ENCODE results near the gene DVL3. TPM values are rescaled to one million over a fixed set of nuclear protein-coding genes. Genes with fewer than 3 reads are reported as not detected.

The DVL3 gene
- total and polyA plus RNA-seq, 7 experiments from 2014 or later: 3.1 to 45.3 (median 36.2) TPM

DNA sequence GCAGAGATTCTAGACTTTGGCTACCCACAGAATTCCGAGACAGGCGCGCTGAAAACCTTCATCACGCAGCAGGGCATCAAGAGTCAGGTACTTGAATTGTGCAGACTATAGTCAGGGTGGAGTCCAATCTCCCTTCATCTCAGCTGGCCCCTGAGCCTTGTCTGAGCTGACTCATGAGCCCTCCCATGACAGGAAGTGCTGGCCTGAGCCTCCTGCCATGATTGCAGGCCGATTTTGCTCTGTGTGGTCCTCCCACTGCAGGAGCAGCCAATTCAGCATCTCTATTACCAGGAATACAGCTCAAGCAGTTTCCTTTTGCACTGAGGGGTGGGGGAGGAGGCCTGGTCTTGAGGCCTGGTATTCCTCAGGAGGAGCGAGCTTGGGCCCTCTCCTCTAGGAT lies 25.0 kb downstream of the DVL3 start:
- Histone ChIP-seq H3K4me3 (ENCODE audit: low read length) (no peak overlapping the region), H3K36me3 (ENCODE audit: control insufficient read depth in 2 of 3, insufficient read depth in 3 of 3, low read length in 3 of 3) (peaks cover 18 to 77% (median 24%) of the 10 kb centered on the region in 3 experiments), H3K4me1 (ENCODE audit: control insufficient read depth in 2 of 2, insufficient read depth in 2 of 2, low read length in 2 of 2) (peaks cover 19 to 21% of the 10 kb centered on the region in 2 donors), H3K27ac (ENCODE audit: low read depth, low read length) (no peak overlapping the region), H3K9me3 (ENCODE audit: control insufficient read depth in 2 of 3, low read length in 3 of 3) (no peaks in the 10 kb centered on the region), H3K27me3 (ENCODE audit: control insufficient read depth in 2 of 2, insufficient read depth in 2 of 2, low read length in 2 of 2) (no peaks in the 10 kb centered on the region)
- Mint-ChIP-seq H3K4me3 (no peak overlapping the region), H3K27ac (no peak overlapping the region), H3K4me1 (peaks cover 17 to 43% (median 34%) of the 10 kb centered on the region in 7 donors), H3K27me3 (no peaks in the 10 kb centered on the region), H3K9me3 (no peaks in the 10 kb centered on the region), H3K36me3 (peaks cover 4 to 37% (median 9%) of the 10 kb centered on the region in 5 donors)
- DNase-seq: no peak
- ChIA-PET POLR2A (no interaction called here), CTCF (no interaction called here)
- no peak for ATAC-seq
- intact Hi-C loops (cut with micrococcal nuclease): no loop called here

DNA sequence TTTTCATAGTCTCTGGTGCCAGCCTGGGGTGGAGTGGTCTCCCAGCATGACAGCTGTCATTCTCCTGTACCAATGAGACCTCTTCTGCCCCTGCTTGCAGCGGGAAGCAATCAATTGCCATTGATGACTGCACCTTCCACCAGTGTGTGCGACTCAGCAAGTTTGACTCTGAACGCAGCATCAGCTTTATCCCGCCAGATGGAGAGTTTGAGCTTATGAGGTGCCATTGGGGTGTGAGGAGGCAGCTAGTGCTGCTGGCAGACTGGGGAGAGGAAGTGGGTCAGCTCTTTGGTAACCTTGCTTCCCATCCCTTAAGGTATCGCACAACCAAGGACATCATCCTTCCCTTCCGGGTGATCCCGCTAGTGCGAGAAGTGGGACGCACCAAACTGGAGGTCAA lies 26.4 kb downstream of the DVL3 start:
- Mint-ChIP-seq H3K27me3 (no peaks in the 10 kb centered on the region), H3K9me3 (no peaks in the 10 kb centered on the region)
- intact Hi-C loops (cut with micrococcal nuclease): no loop called here

DNA sequence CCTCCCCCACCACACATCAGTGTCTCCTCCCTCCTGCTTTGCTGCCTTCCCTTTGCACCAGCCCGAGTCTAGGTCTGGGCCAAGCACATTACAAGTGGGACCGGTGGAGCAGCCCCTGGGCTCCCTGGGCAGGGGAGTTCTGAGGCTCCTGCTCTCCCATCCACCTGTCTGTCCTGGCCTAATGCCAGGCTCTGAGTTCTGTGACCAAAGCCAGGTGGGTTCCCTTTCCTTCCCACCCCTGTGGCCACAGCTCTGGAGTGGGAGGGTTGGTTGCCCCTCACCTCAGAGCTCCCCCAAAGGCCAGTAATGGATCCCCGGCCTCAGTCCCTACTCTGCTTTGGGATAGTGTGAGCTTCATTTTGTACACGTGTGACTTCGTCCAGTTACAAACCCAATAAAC lies 28.5 kb downstream of the DVL3 start:
- no peak overlapping the region for H3K4me3 ChIP-seq (ENCODE audit: low read length)
- H3K27me3 ChIP-seq (ENCODE audit: control insufficient read depth in 2 of 2, insufficient read depth in 2 of 2, low read length in 2 of 2): no peaks in the 10 kb centered on the region
- ChIA-PET CTCF (no interaction called here), POLR2A (interaction anchor here (0.9 to 1.0 kb wide), 2 partner anchors 9 to 49 kb away, joined by 3 to 5 read pairs; partner anchors contain the start of gene AP2M1)
- Mint-ChIP-seq H3K4me1 (peaks cover 27 to 43% (median 32%) of the 10 kb centered on the region in 7 donors), H3K9me3 (no peaks in the 10 kb centered on the region), H3K36me3 (peaks cover 4 to 42% (median 9%) of the 10 kb centered on the region in 5 donors), H3K27me3 (no peaks in the 10 kb centered on the region), H3K4me3 (no peak overlapping the region), H3K27ac (peak overlapping the region in 3 of 9 donors; percentile 12 to 74 (median 20))
- peaks cover 18 to 24% of the 10 kb centered on the region in 2 donors for H3K4me1 ChIP-seq (ENCODE audit: control insufficient read depth in 2 of 2, insufficient read depth in 2 of 2, low read length in 2 of 2)
- DNase-seq: no peak
- no peaks in the 10 kb centered on the region for H3K9me3 ChIP-seq (ENCODE audit: control insufficient read depth in 2 of 3, low read length in 3 of 3)
- intact Hi-C loops (cut with micrococcal nuclease): loop anchor here in 1 of 2 donors (2.0 kb wide), 1 partner anchor 179 kb away; no protein-coding TSS in a partner anchor
- H3K27ac ChIP-seq (ENCODE audit: low read depth, low read length): no peak overlapping the region
- H3K36me3 ChIP-seq (ENCODE audit: control insufficient read depth in 2 of 3, insufficient read depth in 3 of 3, low read length in 3 of 3): peaks cover 18 to 73% (median 24%) of the 10 kb centered on the region in 3 experiments
- ATAC-seq: no peak

More for the DNA sequence above, 26.4 kb downstream of the DVL3 start:
- H3K27ac ChIP-seq (ENCODE audit: low read depth, low read length): no peak overlapping the region
- peaks cover 17 to 42% (median 30%) of the 10 kb centered on the region in 7 donors for H3K4me1 Mint-ChIP-seq
- POLR2A ChIA-PET: interaction anchor here (0.8 kb wide), 1 partner anchor 23 kb away, joined by 3 read pairs; no protein-coding TSS in a partner anchor
- no peak overlapping the region for H3K4me3 ChIP-seq (ENCODE audit: low read length)
- no peak for DNase-seq
- H3K4me1 ChIP-seq (ENCODE audit: control insufficient read depth in 2 of 2, insufficient read depth in 2 of 2, low read length in 2 of 2): peaks cover 14 to 16% of the 10 kb centered on the region in 2 donors
- peaks cover 18 to 81% (median 24%) of the 10 kb centered on the region in 3 experiments for H3K36me3 ChIP-seq (ENCODE audit: control insufficient read depth in 2 of 3, insufficient read depth in 3 of 3, low read length in 3 of 3)
- no peaks in the 10 kb centered on the region for H3K27me3 ChIP-seq (ENCODE audit: control insufficient read depth in 2 of 2, insufficient read depth in 2 of 2, low read length in 2 of 2)
- no peaks in the 10 kb centered on the region for H3K9me3 ChIP-seq (ENCODE audit: control insufficient read depth in 2 of 3, low read length in 3 of 3)
- CTCF ChIA-PET: no interaction called here
- ATAC-seq: no peak
- no peak overlapping the region for H3K4me3 Mint-ChIP-seq
- H3K27ac Mint-ChIP-seq: peak overlapping the region in 1 of 9 donors; percentile 12
- peaks cover 4 to 37% (median 9%) of the 10 kb centered on the region in 5 donors for H3K36me3 Mint-ChIP-seq

DNA sequence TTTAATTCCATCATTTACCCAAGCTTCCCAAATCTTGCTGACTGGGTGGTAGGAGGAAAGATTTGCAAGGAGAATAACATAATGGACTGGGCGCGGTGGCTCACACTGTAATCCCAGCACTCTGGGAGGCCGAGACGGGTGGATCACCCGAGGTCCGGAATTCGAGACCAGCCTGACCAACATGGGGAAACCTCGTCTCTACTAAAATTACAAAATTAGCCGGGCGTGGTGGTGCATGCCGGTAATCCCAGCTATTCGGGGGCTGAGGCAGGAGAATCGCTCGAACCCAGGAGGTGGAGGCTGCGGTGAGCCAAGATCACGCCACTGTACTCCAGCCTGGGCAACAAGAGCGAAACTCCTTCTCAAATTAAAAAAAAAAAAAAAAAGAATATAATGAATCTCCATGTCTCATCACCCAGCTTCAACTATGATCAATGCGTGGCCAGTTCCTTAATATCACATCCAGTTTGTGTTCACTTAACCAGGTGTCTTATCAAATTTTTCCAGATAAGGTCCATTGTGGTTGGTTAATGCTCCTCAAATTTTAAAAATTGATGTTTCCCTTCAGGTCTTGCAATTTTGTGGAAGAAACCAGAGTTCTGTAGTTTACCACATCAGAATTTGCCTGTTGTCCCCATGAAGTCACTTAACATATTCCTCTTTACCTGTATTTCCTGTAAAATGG lies 29.5 kb downstream of the DVL3 start:
- H3K9me3 Mint-ChIP-seq: no peaks in the 10 kb centered on the region
- ATAC-seq: no peak
- peak overlapping the region in 9 of 10 donors; percentile 91 to 100 (median 98) for H3K4me3 Mint-ChIP-seq
- Histone ChIP-seq H3K9me3 (ENCODE audit: control insufficient read depth in 2 of 3, low read length in 3 of 3) (no peaks in the 10 kb centered on the region), H3K4me3 (ENCODE audit: low read length) (no peak overlapping the region), H3K36me3 (ENCODE audit: control insufficient read depth in 2 of 3, insufficient read depth in 3 of 3, low read length in 3 of 3) (peaks cover 18 to 73% (median 22%) of the 10 kb centered on the region in 3 experiments), H3K4me1 (ENCODE audit: control insufficient read depth in 2 of 2, insufficient read depth in 2 of 2, low read length in 2 of 2) (peaks cover 18 to 24% of the 10 kb centered on the region in 2 donors), H3K27ac (ENCODE audit: low read depth, low read length) (no peak overlapping the region), H3K27me3 (ENCODE audit: control insufficient read depth in 2 of 2, insufficient read depth in 2 of 2, low read length in 2 of 2) (no peaks in the 10 kb centered on the region)
- peaks cover 27 to 47% (median 38%) of the 10 kb centered on the region in 7 donors for H3K4me1 Mint-ChIP-seq
- ChIA-PET CTCF (no interaction called here), POLR2A (interaction anchor here (0.6 to 1.8 kb wide), 5 partner anchors 8 to 50 kb away, joined by 3 to 15 read pairs (median 5); partner anchors contain the start of gene AP2M1)
- no peaks in the 10 kb centered on the region for H3K27me3 Mint-ChIP-seq
- DNase-seq: no peak
- intact Hi-C loops (cut with micrococcal nuclease): loop anchor here (1.0 to 5.0 kb wide), 10 partner anchors 10 to 1403 kb away; partner anchors contain the start of genes DVL3 (in 2 of the 2), AP2M1 (in 1 of the 2), MCCC1 (in 1 of the 2) and PARL (in 1 of the 2)
- peak overlapping the region; percentile 83 to 98 (median 97) for H3K27ac Mint-ChIP-seq
- peaks cover 4 to 43% (median 9%) of the 10 kb centered on the region in 5 donors for H3K36me3 Mint-ChIP-seq

DNA sequence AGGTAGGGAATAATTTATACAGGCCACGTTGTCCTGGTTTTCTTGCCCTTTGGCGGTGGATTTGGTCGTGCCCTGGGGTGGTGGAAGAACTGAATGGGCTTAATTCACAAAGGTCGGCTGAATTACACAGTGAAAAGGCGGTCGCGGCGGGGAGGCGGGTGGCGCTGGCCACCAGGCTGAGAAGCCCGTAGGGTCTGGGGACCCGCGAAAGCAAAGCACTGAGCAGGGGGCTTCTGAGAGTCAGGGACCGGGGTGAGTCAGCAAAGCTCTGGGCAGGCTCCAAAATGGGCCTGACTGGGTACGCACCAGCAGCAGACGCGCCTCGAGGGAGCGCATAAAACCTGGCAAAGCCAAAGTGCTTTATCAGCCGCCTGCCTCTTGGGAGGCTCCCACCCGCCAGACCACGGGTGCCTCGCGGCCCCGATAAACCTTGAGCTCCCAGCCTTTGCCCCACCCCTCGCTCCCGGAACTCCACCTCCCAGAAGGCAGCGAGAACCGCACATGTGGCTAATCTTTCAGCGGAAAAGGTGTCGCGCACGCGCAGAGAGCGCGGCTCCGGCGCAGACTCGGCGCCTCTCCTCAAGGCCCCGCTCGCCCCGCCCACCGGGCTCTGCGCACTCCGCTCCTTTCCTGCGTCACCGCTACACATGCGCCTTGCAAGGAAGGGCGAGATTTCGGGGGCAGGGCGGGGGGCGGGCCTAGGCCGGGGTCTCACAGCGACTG lies 30.4 kb downstream of the DVL3 start:
- peak overlapping the region; percentile 81 for H3K4me3 ChIP-seq (ENCODE audit: low read length)
- H3K4me1 ChIP-seq (ENCODE audit: control insufficient read depth in 2 of 2, insufficient read depth in 2 of 2, low read length in 2 of 2): peaks cover 18 to 24% of the 10 kb centered on the region in 2 donors
- H3K27ac Mint-ChIP-seq: peak overlapping the region; percentile 89 to 98 (median 97)
- intact Hi-C loops (cut with micrococcal nuclease): loop anchor here (1.0 to 5.0 kb wide), 14 partner anchors 11 to 1402 kb away; partner anchors contain the start of genes AP2M1 (in 2 of the 2), DVL3 (in 2 of the 2), EEF1AKMT4 (in 2 of the 2) and EIF2B5 (in 2 of the 2)
- peak overlapping the region; percentile 91 to 100 (median 98) for H3K4me3 Mint-ChIP-seq
- ATAC-seq (peak; percentile 96), DNase-seq (peak; percentile 98 to 100 (median 99))
- POLR2A ChIA-PET: interaction anchor here (1.2 to 1.8 kb wide), 3 partner anchors 8 to 167 kb away, joined by 4 to 15 read pairs (median 9); partner anchors contain the start of genes ABCC5 and AP2M1
- peaks cover 4 to 40% (median 9%) of the 10 kb centered on the region in 5 donors for H3K36me3 Mint-ChIP-seq
- H3K27me3 ChIP-seq (ENCODE audit: control insufficient read depth in 2 of 2, insufficient read depth in 2 of 2, low read length in 2 of 2): no peaks in the 10 kb centered on the region
- CTCF ChIA-PET: interaction anchor here (0.7 to 1.1 kb wide), 2 partner anchors 12 to 171 kb away, joined by 3 to 4 read pairs; no protein-coding TSS in a partner anchor
- peak overlapping the region; percentile 89 for H3K27ac ChIP-seq (ENCODE audit: low read depth, low read length)
- H3K9me3 Mint-ChIP-seq: no peaks in the 10 kb centered on the region
- peaks cover 18 to 73% (median 23%) of the 10 kb centered on the region in 3 experiments for H3K36me3 ChIP-seq (ENCODE audit: control insufficient read depth in 2 of 3, insufficient read depth in 3 of 3, low read length in 3 of 3)
- H3K9me3 ChIP-seq (ENCODE audit: control insufficient read depth in 2 of 3, low read length in 3 of 3): no peaks in the 10 kb centered on the region
- H3K27me3 Mint-ChIP-seq: no peaks in the 10 kb centered on the region
- H3K4me1 Mint-ChIP-seq: peaks cover 31 to 52% (median 43%) of the 10 kb centered on the region in 7 donors
